Dermis microvascular lymphatic vessel endothelial cell (primary cell): ENCODE data around the gene PAX6. TPM values are rescaled to one million over a fixed set of nuclear protein-coding genes. Genes with fewer than 3 reads are reported as not detected.
"Not testable (repeated sequence)": the region's sequence is repeated elsewhere in the genome, so short reads cannot be mapped to it uniquely, and the experiment has no call there.

ENCODE experiments used
- DNase-seq, 2 donors: peaks; one replicate each; pipeline versions ENCODE4 v3.0.0 to v3.0.0-alpha.2; 2010; ENCODE audit warnings: low read depth in 2 of 2
- total RNA-seq: library from RNA; depleted of rRNA; stranded (reverse); fragments of >200 nt; gene quantifications from 2 replicates; pipeline ENCODE4 v1.2.1, GENCODE V29; 2014

PAX6 gene
- total RNA-seq, 1 donor from 2014 or later = not detected

GRCh38 chr11:31767685-31768084, 43.4 kb downstream of the PAX6 start:
- DNase-seq = no peak

- no peak for DNase-seq
These were observed 44.1 kb downstream of the PAX6 start for GRCh38 chr11:31767066-31767465.

- DNase-seq = no peak
These were observed 46.4 kb downstream of the PAX6 start for GRCh38 chr11:31764766-31765165.

- DNase-seq = no peak
These were observed 46.9 kb downstream of the PAX6 start for GRCh38 chr11:31764261-31764660.

- no peak for DNase-seq
These were observed 47.8 kb downstream of the PAX6 start for GRCh38 chr11:31763296-31763695.

GRCh38 chr11:31761636-31762035, 49.5 kb downstream of the PAX6 start:
- DNase-seq = no peak

GRCh38 chr11:31757260-31757835, 53.8 kb downstream of the PAX6 start:
- no peak for DNase-seq

- DNase-seq = no peak
These were observed 63.5 kb downstream of the PAX6 start for GRCh38 chr11:31747581-31747980.

GRCh38 chr11:31740731-31741368, 70.3 kb downstream of the PAX6 start:
- DNase-seq = not testable (repeated sequence)

GRCh38 chr11:31740131-31740530, 71.0 kb downstream of the PAX6 start:
- no peak for DNase-seq
